IMR-90 (cell line): Measurements from ENCODE around the gene SIGLEC7. TPM values are rescaled to one million over a fixed set of nuclear protein-coding genes. Genes with fewer than 3 reads are reported as not detected.

Experiments
- ATAC-seq: fragments of 200-7000 bp; cut with Tn5 transposase; 2 replicates; pipeline ENCODE4 v1.9.1; 2020; ENCODE audit warnings: low read depth, mild to moderate bottlenecking, moderate library complexity
- BruUV-seq: library from RNA; stranded (reverse); fragments of 400-500 nt; replicated peaks from 2 replicates; lab custom pipeline; 2021; lab: Mats Ljungman, UMichigan
- CTCF ChIA-PET: fragments of 300-600 bp; formaldehyde crosslinking; extraction: SDS; loops from one replicate; lab custom pipeline; 2021; ENCODE audit warnings: antibody characterized with exemption; lab: Yijun Ruan, JAX
- POLR2A ChIA-PET: fragments of 300-600 bp; sonication (Branson Sonifier 250); formaldehyde crosslinking; loops from one replicate; lab custom pipeline; 2022; ENCODE audit warnings: antibody characterized with exemption; ENCODE audit not compliant: unreplicated experiment; lab: Charles Lee
- DNase-seq: peaks from one replicate; pipeline ENCODE4 v3.0.0; 2013
- H2AFZ ChIP-seq: replicated peaks from 2 replicates; pipeline ENCODE3; 2013; ENCODE audit warnings: low read length, mild to moderate bottlenecking; ENCODE audit not compliant: poor library complexity
- H2AK5ac ChIP-seq: 2 replicates; pipeline ENCODE4 v1.6.1; 2013; ENCODE audit warnings: low read depth, low read length, inconsistent platforms
- H2AK9ac ChIP-seq: replicated peaks from 2 replicates; pipeline ENCODE3; 2013; ENCODE audit warnings: mild to moderate bottlenecking, low read depth, low read length, moderate library complexity; ENCODE audit not compliant: poor library complexity
- H2BK120ac ChIP-seq: 2 replicates; pipeline ENCODE4 v1.6.1; 2013; ENCODE audit warnings: low read depth, low read length, inconsistent platforms
- H2BK15ac ChIP-seq: 3 replicates; pipeline ENCODE4 v1.6.1; 2013; ENCODE audit warnings: low read depth, low read length, inconsistent platforms
- H2BK20ac ChIP-seq: 2 replicates; pipeline ENCODE4 v1.6.1; 2013; ENCODE audit warnings: low read depth, mild to moderate bottlenecking, inconsistent platforms, low read length, moderate library complexity
- H2BK5ac ChIP-seq: 2 replicates; pipeline ENCODE4 v1.6.1; 2013; ENCODE audit warnings: mild to moderate bottlenecking, low read depth, low read length, inconsistent platforms; ENCODE audit not compliant: poor library complexity, severe bottlenecking
- H3K14ac ChIP-seq: replicated peaks from 2 replicates; pipeline ENCODE4 v1.6.1; 2013; ENCODE audit warnings: low read depth, low read length, inconsistent platforms
- H3K18ac ChIP-seq: 2 replicates; pipeline ENCODE4 v1.6.1; 2013; ENCODE audit warnings: low read depth, low read length, control low read depth
- H3K23ac ChIP-seq: 2 replicates; pipeline ENCODE4 v1.6.1; 2013; ENCODE audit warnings: low read depth, low read length, inconsistent platforms
- H3K27ac ChIP-seq: 2 replicates; pipeline ENCODE4 v1.5.1; 2013; ENCODE audit warnings: mild to moderate bottlenecking, control low read depth, low read length; ENCODE audit not compliant: insufficient read depth
- H3K27me3 ChIP-seq: 2 replicates; pipeline ENCODE4 v1.6.1; 2013; ENCODE audit warnings: low read length; ENCODE audit not compliant: control insufficient read depth, insufficient read depth
- H3K36me3 ChIP-seq: 2 replicates; pipeline ENCODE4 v1.6.1; 2013; ENCODE audit warnings: low read length, mixed read lengths; ENCODE audit not compliant: control insufficient read depth, insufficient read depth
- H3K4ac ChIP-seq: 2 replicates; pipeline ENCODE4 v1.6.1; 2013; ENCODE audit warnings: low read depth, low read length, inconsistent platforms
- H3K4me1 ChIP-seq: 2 replicates; pipeline ENCODE4 v1.6.1; 2013; ENCODE audit warnings: low read length, mixed read lengths; ENCODE audit not compliant: control insufficient read depth, insufficient read depth
- H3K4me2 ChIP-seq: 2 replicates; pipeline ENCODE4 v1.6.1; 2013; ENCODE audit warnings: low read depth, mild to moderate bottlenecking, control low read depth, low read length, moderate library complexity
- H3K4me3 ChIP-seq: 2 replicates; pipeline ENCODE4 v1.5.1; 2013; ENCODE audit warnings: low read depth, mild to moderate bottlenecking, control low read depth, low read length, moderate library complexity; ENCODE audit not compliant: insufficient read depth
- H3K56ac ChIP-seq: 2 replicates; pipeline ENCODE4 v1.6.1; 2013; ENCODE audit warnings: low read length, inconsistent platforms; ENCODE audit not compliant: insufficient read depth; ENCODE audit errors: extremely low read depth
- H3K79me1 ChIP-seq, 2 experiments: 2 replicates each; pipeline ENCODE4 v1.6.1; 2013; ENCODE audit warnings: low read length in 2 of 2, inconsistent platforms in 1 of 2, low read depth in 1 of 2
- H3K9ac ChIP-seq: 2 replicates; pipeline ENCODE4 v1.6.1; 2013; ENCODE audit warnings: low read depth, low read length, control low read depth
- H3K9me1 ChIP-seq: 2 replicates; pipeline ENCODE4 v1.6.1; 2013; ENCODE audit warnings: low read length, inconsistent platforms; ENCODE audit not compliant: insufficient read depth
- H3K9me3 ChIP-seq: 2 replicates; pipeline ENCODE4 v1.6.1; 2013; ENCODE audit warnings: low read length; ENCODE audit not compliant: control insufficient read depth, insufficient read depth
- H4K20me1 ChIP-seq: 2 replicates; pipeline ENCODE4 v1.6.1; 2013; ENCODE audit warnings: low read length, inconsistent platforms; ENCODE audit not compliant: insufficient read depth
- H4K5ac ChIP-seq: 2 replicates; pipeline ENCODE4 v1.6.1; 2013; ENCODE audit warnings: mild to moderate bottlenecking, low read depth, low read length, control low read depth
- H4K8ac ChIP-seq, 2 experiments: 2 replicates each; pipeline ENCODE4 v1.6.1; 2013; ENCODE audit warnings: low read depth in 2 of 2, low read length in 2 of 2, control low read depth in 1 of 2, inconsistent platforms in 1 of 2
- H4K91ac ChIP-seq: 2 replicates; pipeline ENCODE4 v1.6.1; 2013; ENCODE audit warnings: low read depth, low read length, inconsistent platforms; ENCODE audit not compliant: insufficient read depth
- CHD1 ChIP-seq: IDR thresholded peaks from 2 replicates; pipeline ENCODE4 v1.6.1; 2012; ENCODE audit warnings: low read depth, low read length, improper control_type of control experiment
- FOS ChIP-seq: fragments of 150-350 bp; IDR thresholded peaks from 2 replicates; pipeline ENCODE4 v1.6.1; 2016; ENCODE audit warnings: low read depth, low read length
- MAFK ChIP-seq: IDR thresholded peaks from 2 replicates; pipeline ENCODE4 v1.6.1; 2012; ENCODE audit warnings: low read depth, low read length, improper control_type of control experiment
- MXI1 ChIP-seq: IDR thresholded peaks from 2 replicates; pipeline ENCODE4 v1.6.1; 2012; ENCODE audit warnings: low read depth, mild to moderate bottlenecking, low read length, moderate library complexity, borderline replicate concordance
- NFE2L2 ChIP-seq: fragments of 150-350 bp; IDR thresholded peaks from 2 replicates; pipeline ENCODE4 v1.6.1; 2016; ENCODE audit warnings: low read depth, mild to moderate bottlenecking, low read length
- POLR2A ChIP-seq: IDR thresholded peaks from 2 replicates; pipeline ENCODE4 v1.6.1; 2012; ENCODE audit warnings: mild to moderate bottlenecking, low read depth, low read length
- RAD21 ChIP-seq: IDR thresholded peaks from 2 replicates; pipeline ENCODE4 v1.6.1; 2012; ENCODE audit warnings: low read length, improper control_type of control experiment
- SMC3 ChIP-seq: fragments of 150-350 bp; IDR thresholded peaks from 2 replicates; pipeline ENCODE4 v1.6.1; 2016; ENCODE audit warnings: low read depth, mild to moderate bottlenecking, antibody characterized with exemption, low read length, moderate library complexity
- WGBS, 2 experiments: methylation state at CpG; one replicate each; pipeline versions ENCODE4 v1.1.5 to v1.1.7; 2013; ENCODE audit warnings: missing lambda C conversion rate in 2 of 2; ENCODE audit not compliant: insufficient read length in 1 of 2; ENCODE audit errors: extremely low coverage in 2 of 2; 5-methylcytosine and 5-hydroxymethylcytosine counted together
- dilution Hi-C: fragments of 300-500 bp; cut with HindIII; formaldehyde crosslinking; loops from one replicate; pipeline ENCODE4 v1.14.3; 2018; ENCODE audit warnings: low sequenced_read_pairs; ENCODE audit not compliant: unreplicated experiment
- in situ Hi-C: fragments of 300-500 bp; cut with MboI; formaldehyde crosslinking; loops from 3 replicates; pipeline ENCODE4 v1.14.3; 2019; ENCODE audit warnings: low sequenced_read_pairs, inconsistent platforms, mixed read lengths
- intact Hi-C: fragments of 100-400 bp; cut with micrococcal nuclease; formaldehyde crosslinking; loops from 2 replicates; pipeline ENCODE4 v1.10.0; 2022
- polyA plus RNA-seq, 3 experiments: library from polyadenylated mRNA; depleted of rRNA; stranded (reverse); fragments of >200 nt; gene quantifications; 2 replicates each; pipeline ENCODE4 v1.2.3, GENCODE V29; 2012; ENCODE audit warnings: low replicate concordance in 1 of 3
- total RNA-seq: library from RNA; depleted of rRNA; stranded (reverse); fragments of >200 nt; gene quantifications from 2 replicates; pipeline ENCODE4 v1.2.3, GENCODE V29; 2012
- TF ChIP-seq, protein P1 (sequence below): fragments of 150-350 bp; IDR thresholded peaks from 2 replicates; pipeline ENCODE4 v1.6.1; 2016; ENCODE audit warnings: low read depth, mild to moderate bottlenecking, low read length, moderate library complexity, borderline replicate concordance
- TF ChIP-seq, protein P2 (sequence below): fragments of 150-350 bp; IDR thresholded peaks from 2 replicates; pipeline ENCODE4 v1.6.1; 2017; ENCODE audit warnings: mild to moderate bottlenecking, antibody characterized with exemption, low read length, low read depth

The SIGLEC7 gene
- total and polyA plus RNA-seq, 2 of the 4 experiments (the other 2 are of a cell fraction), result not detected

DNA sequence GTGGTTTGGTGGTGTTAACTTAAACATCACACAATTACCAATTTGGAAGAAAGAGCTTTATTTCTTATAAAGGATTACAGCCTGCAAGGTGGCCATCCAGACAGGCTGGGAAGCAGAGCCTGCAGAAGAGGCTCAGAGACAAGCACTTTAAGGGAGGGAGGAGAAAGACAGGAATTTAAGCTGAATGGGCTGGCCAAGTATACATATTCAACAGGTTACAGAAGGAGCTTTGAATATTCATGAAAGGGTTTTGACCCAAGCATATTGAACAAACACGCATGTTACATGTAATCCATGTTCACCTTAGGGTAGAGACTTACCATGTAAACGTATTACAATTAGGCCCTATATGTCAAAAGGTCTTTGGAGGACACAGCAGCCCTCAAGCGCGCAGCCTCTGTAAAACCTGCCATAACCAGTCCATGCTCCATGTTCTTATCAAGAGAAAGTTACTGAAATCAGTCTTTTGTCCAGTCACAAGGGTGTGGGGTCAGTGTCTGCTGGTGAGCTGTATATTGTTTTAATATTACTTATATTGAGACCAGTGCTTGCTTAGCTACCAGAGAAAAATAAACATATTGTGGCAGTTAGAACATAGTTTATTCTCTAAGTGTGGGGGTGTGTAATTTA lies 19.9 kb downstream of the SIGLEC7 start:
- H3K18ac ChIP-seq, result no peak overlapping the region
- H3K9me1 ChIP-seq, result no peaks in the 10 kb centered on the region
- H3K4ac ChIP-seq, result no peak overlapping the region
- TF ChIP-seq, protein P1, sequence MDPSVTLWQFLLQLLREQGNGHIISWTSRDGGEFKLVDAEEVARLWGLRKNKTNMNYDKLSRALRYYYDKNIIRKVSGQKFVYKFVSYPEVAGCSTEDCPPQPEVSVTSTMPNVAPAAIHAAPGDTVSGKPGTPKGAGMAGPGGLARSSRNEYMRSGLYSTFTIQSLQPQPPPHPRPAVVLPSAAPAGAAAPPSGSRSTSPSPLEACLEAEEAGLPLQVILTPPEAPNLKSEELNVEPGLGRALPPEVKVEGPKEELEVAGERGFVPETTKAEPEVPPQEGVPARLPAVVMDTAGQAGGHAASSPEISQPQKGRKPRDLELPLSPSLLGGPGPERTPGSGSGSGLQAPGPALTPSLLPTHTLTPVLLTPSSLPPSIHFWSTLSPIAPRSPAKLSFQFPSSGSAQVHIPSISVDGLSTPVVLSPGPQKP, result no peak
- no peak for TF ChIP-seq SMC3
- TF ChIP-seq, protein P2, sequence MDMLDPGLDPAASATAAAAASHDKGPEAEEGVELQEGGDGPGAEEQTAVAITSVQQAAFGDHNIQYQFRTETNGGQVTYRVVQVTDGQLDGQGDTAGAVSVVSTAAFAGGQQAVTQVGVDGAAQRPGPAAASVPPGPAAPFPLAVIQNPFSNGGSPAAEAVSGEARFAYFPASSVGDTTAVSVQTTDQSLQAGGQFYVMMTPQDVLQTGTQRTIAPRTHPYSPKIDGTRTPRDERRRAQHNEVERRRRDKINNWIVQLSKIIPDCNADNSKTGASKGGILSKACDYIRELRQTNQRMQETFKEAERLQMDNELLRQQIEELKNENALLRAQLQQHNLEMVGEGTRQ, result no peak
- no peak for TF ChIP-seq NFE2L2
- no peak for TF ChIP-seq POLR2A
- TF ChIP-seq CHD1, result no peak
- TF ChIP-seq MAFK, result no peak
- TF ChIP-seq FOS, result no peak
- no peak for TF ChIP-seq RAD21
- no peak for TF ChIP-seq MXI1
- no peak overlapping the region for H2BK15ac ChIP-seq
- peaks cover 1% of the 10 kb centered on the region; the same call in 1 of the 2 replicates for H3K27me3 ChIP-seq
- H3K14ac ChIP-seq, result no peak overlapping the region
- intact Hi-C loops, result no loop called here
- BruUV-seq, result no TSS peak
- no peaks in the 10 kb centered on the region for H3K4me1 ChIP-seq
- H2AK9ac ChIP-seq, result no peak overlapping the region
- no peak overlapping the region for H3K27ac ChIP-seq
- no peak overlapping the region for H4K91ac ChIP-seq
- no peak overlapping the region for H3K23ac ChIP-seq
- no peaks in the 10 kb centered on the region for H3K79me1 ChIP-seq
- no peak overlapping the region for H4K5ac ChIP-seq
- H3K4me2 ChIP-seq, result no peak overlapping the region
- H3K4me3 ChIP-seq, result no peak overlapping the region
- WGBS, 2 experiments, result no CpG with 5 or more reads among the region's 4 CpGs
- DNase-seq (no peak), ATAC-seq (no peak; the same call in 1 of the 2 replicates)
- H2BK120ac ChIP-seq, result no peak overlapping the region
- H3K9ac ChIP-seq, result no peak overlapping the region
- no peaks in the 10 kb centered on the region for H4K20me1 ChIP-seq
- dilution Hi-C loops, result no loop called here
- no peak overlapping the region for H4K8ac ChIP-seq
- no peak overlapping the region for H2BK20ac ChIP-seq
- H3K36me3 ChIP-seq, result no peaks in the 10 kb centered on the region
- no peaks in the 10 kb centered on the region for H3K9me3 ChIP-seq
- H2AK5ac ChIP-seq, result no peak overlapping the region
- no peak overlapping the region for H3K56ac ChIP-seq
- CTCF ChIA-PET, result interaction anchor here (0.6 kb wide), 1 partner anchor 217 kb away, joined by 3 read pairs; no protein-coding TSS in a partner anchor
- POLR2A ChIA-PET, result no interaction called here
- in situ Hi-C loops, result no loop called here
- H2BK5ac ChIP-seq, result no peak overlapping the region
- H2AFZ ChIP-seq, result no peak overlapping the region
